OCI-LY1 (cell line): ENCODE results near the gene PDGFRA.

ENCODE experiments used
- EZH2 ChIP-seq: fragments of 200-600 bp; sonication (generic), shearing (Covaris generic); IDR thresholded peaks from 2 replicates; pipeline ENCODE4 v1.8.0; 2017; ENCODE audit warnings: borderline replicate concordance, mixed run types, mild to moderate bottlenecking, antibody characterized with exemption, low read length, moderate library complexity, mixed read lengths
- TF ChIP-seq, protein P1 (sequence below): fragments of 200-600 bp; sonication (generic), shearing (Covaris generic); IDR thresholded peaks from 2 replicates; pipeline ENCODE4 v1.5.1; 2017; ENCODE audit warnings: mild to moderate bottlenecking, antibody characterized with exemption, low read length, moderate library complexity, mixed read lengths

DNA sequence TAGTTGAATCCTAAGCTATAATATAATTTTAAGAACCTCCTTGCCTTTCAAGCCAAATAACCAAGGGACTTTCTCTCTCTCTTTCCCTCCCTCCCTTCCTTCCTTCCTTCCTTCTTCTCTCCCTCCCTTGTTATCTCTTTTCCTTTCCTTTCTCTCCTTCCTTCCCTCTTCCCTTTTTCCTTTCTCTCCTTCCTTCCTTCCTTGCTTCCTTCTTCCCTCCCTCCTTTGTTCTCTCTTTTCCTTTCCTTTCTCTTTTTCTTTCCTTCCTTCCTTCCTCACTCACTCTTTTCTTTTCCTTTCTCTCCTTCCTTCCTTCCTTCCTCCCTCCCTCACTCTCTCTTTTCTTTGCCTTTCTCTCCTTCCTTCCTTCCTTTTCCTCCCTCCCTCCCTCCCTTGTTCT is 42.4 kb downstream of the PDGFRA start:
- no peak for TF ChIP-seq EZH2
- TF ChIP-seq, protein P1, sequence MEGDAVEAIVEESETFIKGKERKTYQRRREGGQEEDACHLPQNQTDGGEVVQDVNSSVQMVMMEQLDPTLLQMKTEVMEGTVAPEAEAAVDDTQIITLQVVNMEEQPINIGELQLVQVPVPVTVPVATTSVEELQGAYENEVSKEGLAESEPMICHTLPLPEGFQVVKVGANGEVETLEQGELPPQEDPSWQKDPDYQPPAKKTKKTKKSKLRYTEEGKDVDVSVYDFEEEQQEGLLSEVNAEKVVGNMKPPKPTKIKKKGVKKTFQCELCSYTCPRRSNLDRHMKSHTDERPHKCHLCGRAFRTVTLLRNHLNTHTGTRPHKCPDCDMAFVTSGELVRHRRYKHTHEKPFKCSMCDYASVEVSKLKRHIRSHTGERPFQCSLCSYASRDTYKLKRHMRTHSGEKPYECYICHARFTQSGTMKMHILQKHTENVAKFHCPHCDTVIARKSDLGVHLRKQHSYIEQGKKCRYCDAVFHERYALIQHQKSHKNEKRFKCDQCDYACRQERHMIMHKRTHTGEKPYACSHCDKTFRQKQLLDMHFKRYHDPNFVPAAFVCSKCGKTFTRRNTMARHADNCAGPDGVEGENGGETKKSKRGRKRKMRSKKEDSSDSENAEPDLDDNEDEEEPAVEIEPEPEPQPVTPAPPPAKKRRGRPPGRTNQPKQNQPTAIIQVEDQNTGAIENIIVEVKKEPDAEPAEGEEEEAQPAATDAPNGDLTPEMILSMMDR = no peak
